Liver (tissue), 9 donors: Measurements from ENCODE around the gene CHN1. TPM values are rescaled to one million over a fixed set of nuclear protein-coding genes. Genes with fewer than 3 reads are reported as not detected.

ENCODE experiments used
- DNase-seq: peaks from one replicate; pipeline ENCODE4 v3.0.0-alpha.2; 2017; ENCODE audit warnings: low spot score
- H3K27ac ChIP-seq, 2 donors: one replicate each; pipeline ENCODE4 v1.7.0; 2013; ENCODE audit warnings: inconsistent platforms in 2 of 2, low read length in 2 of 2, control low read depth in 1 of 2, low read depth in 1 of 2, mild to moderate bottlenecking in 1 of 2
- H3K27me3 ChIP-seq, 4 donors: one replicate each; pipeline versions ENCODE4 v1.6.1 to v1.7.0; 2013; ENCODE audit warnings: low read length in 3 of 4, inconsistent platforms in 1 of 4, mild to moderate bottlenecking in 1 of 4, moderate library complexity in 1 of 4; ENCODE audit not compliant: control insufficient read depth in 4 of 4, insufficient read depth in 4 of 4
- H3K36me3 ChIP-seq, 4 donors: one replicate each; pipeline versions ENCODE4 v1.6.1 to v1.7.0; 2013; ENCODE audit warnings: low read length in 3 of 4, mild to moderate bottlenecking in 3 of 4, low read depth in 1 of 4, moderate library complexity in 1 of 4; ENCODE audit not compliant: control insufficient read depth in 4 of 4, insufficient read depth in 3 of 4
- H3K4me1 ChIP-seq, 4 donors: one replicate each; pipeline versions ENCODE4 v1.6.1 to v1.7.0; 2013; ENCODE audit warnings: low read length in 3 of 4, mild to moderate bottlenecking in 3 of 4, moderate library complexity in 1 of 4; ENCODE audit not compliant: control insufficient read depth in 4 of 4, insufficient read depth in 4 of 4
- H3K4me3 ChIP-seq, 3 donors: one replicate each; pipeline versions ENCODE4 v1.6.1 to v1.7.0; 2013; ENCODE audit warnings: low read length in 3 of 3, control low read depth in 1 of 3, low read depth in 1 of 3, mild to moderate bottlenecking in 1 of 3
- H3K9ac ChIP-seq, 2 donors: one replicate each; pipeline ENCODE4 v1.7.0; 2013; ENCODE audit warnings: low read length in 2 of 2, mild to moderate bottlenecking in 2 of 2, moderate library complexity in 2 of 2, control low read depth in 1 of 2, low read depth in 1 of 2
- H3K9me3 ChIP-seq, 4 donors: one replicate each; pipeline versions ENCODE4 v1.6.1 to v1.7.0; 2013; ENCODE audit warnings: low read length in 3 of 4; ENCODE audit not compliant: control insufficient read depth in 4 of 4
- FOXA1 ChIP-seq: IDR thresholded peaks from 2 replicates; pipeline ENCODE4 v1.6.1; 2016; ENCODE audit warnings: antibody characterized with exemption
- FOXA2 ChIP-seq: IDR thresholded peaks from 2 replicates; pipeline ENCODE4 v1.6.1; 2016; ENCODE audit warnings: antibody characterized with exemption
- GABPA ChIP-seq, 2 donors: IDR thresholded peaks in 1 of 2; conservative IDR thresholded peaks in 1 of 2; 2 replicates each; pipeline ENCODE4 v1.6.1; 2016; ENCODE audit warnings: antibody characterized with exemption in 2 of 2, mild to moderate bottlenecking in 1 of 2, moderate library complexity in 1 of 2
- HNF4G ChIP-seq: IDR thresholded peaks from 2 replicates; pipeline ENCODE4 v1.6.1; 2016; ENCODE audit warnings: antibody characterized with exemption
- JUND ChIP-seq, 2 donors: IDR thresholded peaks; 2 replicates each; pipeline ENCODE4 v1.6.1; 2016; ENCODE audit warnings: antibody characterized with exemption in 2 of 2
- TAF1 ChIP-seq: conservative IDR thresholded peaks from 2 replicates; pipeline ENCODE4 v1.6.1; 2016; ENCODE audit warnings: antibody characterized with exemption, mild to moderate bottlenecking
- YY1 ChIP-seq: IDR thresholded peaks from 2 replicates; pipeline ENCODE4 v1.6.1; 2016; ENCODE audit warnings: antibody characterized with exemption, mild to moderate bottlenecking
- WGBS: extraction: QIAGEN DNeasy Blood & Tissue Kit; methylation state at CpG from one replicate; pipeline ENCODE4 v1.1.7; 2013; 5-methylcytosine and 5-hydroxymethylcytosine counted together
- polyA plus RNA-seq, 2 donors: library from polyadenylated mRNA; stranded (reverse) in 1 of 2; unstranded in 1 of 2; fragments of 200-250 nt in 1 of 2; fragments of >200 nt in 1 of 2; fragmentation: Nextera tagmentation in 1 of 2; extraction: Ambion mirVana in 1 of 2; gene quantifications; one replicate each; pipeline versions ENCODE4 v1.2.1 to v1.2.3, GENCODE V29; 2013 to 2015
- total RNA-seq, 2 donors: library from RNA; depleted of rRNA; stranded (reverse); fragments of >200 nt; gene quantifications; one replicate each; pipeline ENCODE4 v1.2.3, GENCODE V29; 2014
- TF ChIP-seq, protein P1 (sequence below): IDR thresholded peaks from 2 replicates; pipeline ENCODE4 v1.6.1; 2016; ENCODE audit warnings: antibody characterized with exemption
- TF ChIP-seq, protein P2 (sequence below): IDR thresholded peaks from 2 replicates; pipeline ENCODE4 v1.6.1; 2016; ENCODE audit warnings: antibody characterized with exemption
- TF ChIP-seq, protein P3 (sequence below): fragments of 150-350 bp; IDR thresholded peaks from 2 replicates; pipeline ENCODE4 v1.5.1; 2017; ENCODE audit warnings: improper control_type of control experiment, low read depth, low read length; ENCODE audit not compliant: missing input control
- TF ChIP-seq, protein P4 (sequence below): IDR thresholded peaks from 2 replicates; pipeline ENCODE4 v1.6.1; 2016; ENCODE audit warnings: antibody characterized with exemption
- TF ChIP-seq, protein P5 (sequence below): IDR thresholded peaks from 2 replicates; pipeline ENCODE4 v1.6.1; 2016; ENCODE audit warnings: antibody characterized with exemption, mild to moderate bottlenecking
- donor health status: healthy.
- donor health status: healthy.
- donor health status: healthy.
- donor health status: healthy.
- donor health status: healthy.

Gene CHN1
- total and polyA plus RNA-seq, 4 donors = 0.66 to 1.6 (median 1.1) TPM

DNA sequence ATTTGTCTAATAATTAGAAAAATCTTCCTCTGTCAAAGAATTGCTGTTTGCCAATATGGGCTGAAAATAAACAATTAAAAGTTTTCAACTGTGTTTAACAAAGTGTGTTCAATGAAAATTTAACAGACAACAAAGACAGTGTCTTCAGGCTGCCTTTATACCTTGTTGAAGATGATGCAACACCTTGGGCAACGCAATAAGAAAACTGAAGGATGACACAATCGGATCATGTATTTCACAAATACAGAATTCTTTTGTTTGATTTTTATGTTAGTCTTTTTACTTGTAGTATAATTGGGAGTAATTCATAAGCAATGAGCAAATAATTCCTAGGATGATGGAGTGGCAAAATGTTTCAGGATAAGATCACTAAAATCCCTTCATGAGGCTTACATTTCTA, 27.8 kb downstream of the CHN1 start:
- Histone ChIP-seq H3K36me3 (peaks cover 0 to 1% (median 0%) of the 10 kb centered on the region in 4 donors), H3K4me1 (no peaks in the 10 kb centered on the region), H3K9ac (no peak overlapping the region), H3K27ac (no peak overlapping the region), H3K4me3 (no peak overlapping the region), H3K27me3 (no peaks in the 10 kb centered on the region), H3K9me3 (no peaks in the 10 kb centered on the region)
- DNase-seq = no peak
- 92% methylated on average over 2 of the region's 2 CpGs for WGBS
- no peak for TF ChIP-seq JUND (IDR thresholded peaks at IDR 0.05)

DNA sequence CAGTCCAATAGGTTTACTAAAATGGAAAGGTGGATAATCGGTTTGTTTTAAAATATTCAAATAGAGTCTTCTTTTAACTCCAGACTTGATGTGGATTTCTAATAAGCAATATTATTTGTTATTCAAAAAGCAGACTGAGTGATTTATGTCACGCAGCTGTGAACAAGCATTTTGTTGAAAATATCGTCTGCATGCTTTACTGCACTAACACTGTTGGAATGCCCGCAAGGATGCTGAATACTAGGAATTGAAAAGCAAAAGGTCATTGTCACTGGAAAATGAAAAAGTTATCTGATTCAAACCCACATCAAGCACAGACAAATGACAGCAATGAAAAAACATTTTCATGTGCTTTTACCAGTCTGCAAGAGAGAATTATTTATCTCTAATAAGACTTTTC, 31.1 kb downstream of the CHN1 start:
- Histone ChIP-seq H3K4me3 (no peak overlapping the region), H3K27me3 (no peaks in the 10 kb centered on the region), H3K36me3 (peaks cover 0 to 1% (median 0%) of the 10 kb centered on the region in 4 donors), H3K4me1 (no peaks in the 10 kb centered on the region), H3K27ac (no peak overlapping the region), H3K9ac (no peak overlapping the region), H3K9me3 (no peaks in the 10 kb centered on the region)
- whole genome bisulfite sequencing = 95% methylated on average over 4 of the region's 4 CpGs
- no peak for TF ChIP-seq TAF1
- TF ChIP-seq HNF4G = no peak
- no peak for TF ChIP-seq GABPA (IDR thresholded peaks at IDR 0.05 in 1 of 2, conservative IDR thresholded peaks at IDR 0.05 in 1 of 2)
- TF ChIP-seq FOXA1 = no peak
- TF ChIP-seq JUND (IDR thresholded peaks at IDR 0.05) = no peak
- no peak for TF ChIP-seq YY1
- TF ChIP-seq, protein P1, sequence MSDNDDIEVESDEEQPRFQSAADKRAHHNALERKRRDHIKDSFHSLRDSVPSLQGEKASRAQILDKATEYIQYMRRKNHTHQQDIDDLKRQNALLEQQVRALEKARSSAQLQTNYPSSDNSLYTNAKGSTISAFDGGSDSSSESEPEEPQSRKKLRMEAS = no peak
- TF ChIP-seq, protein P2, sequence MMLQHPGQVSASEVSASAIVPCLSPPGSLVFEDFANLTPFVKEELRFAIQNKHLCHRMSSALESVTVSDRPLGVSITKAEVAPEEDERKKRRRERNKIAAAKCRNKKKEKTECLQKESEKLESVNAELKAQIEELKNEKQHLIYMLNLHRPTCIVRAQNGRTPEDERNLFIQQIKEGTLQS = no peak
- TF ChIP-seq, protein P3, sequence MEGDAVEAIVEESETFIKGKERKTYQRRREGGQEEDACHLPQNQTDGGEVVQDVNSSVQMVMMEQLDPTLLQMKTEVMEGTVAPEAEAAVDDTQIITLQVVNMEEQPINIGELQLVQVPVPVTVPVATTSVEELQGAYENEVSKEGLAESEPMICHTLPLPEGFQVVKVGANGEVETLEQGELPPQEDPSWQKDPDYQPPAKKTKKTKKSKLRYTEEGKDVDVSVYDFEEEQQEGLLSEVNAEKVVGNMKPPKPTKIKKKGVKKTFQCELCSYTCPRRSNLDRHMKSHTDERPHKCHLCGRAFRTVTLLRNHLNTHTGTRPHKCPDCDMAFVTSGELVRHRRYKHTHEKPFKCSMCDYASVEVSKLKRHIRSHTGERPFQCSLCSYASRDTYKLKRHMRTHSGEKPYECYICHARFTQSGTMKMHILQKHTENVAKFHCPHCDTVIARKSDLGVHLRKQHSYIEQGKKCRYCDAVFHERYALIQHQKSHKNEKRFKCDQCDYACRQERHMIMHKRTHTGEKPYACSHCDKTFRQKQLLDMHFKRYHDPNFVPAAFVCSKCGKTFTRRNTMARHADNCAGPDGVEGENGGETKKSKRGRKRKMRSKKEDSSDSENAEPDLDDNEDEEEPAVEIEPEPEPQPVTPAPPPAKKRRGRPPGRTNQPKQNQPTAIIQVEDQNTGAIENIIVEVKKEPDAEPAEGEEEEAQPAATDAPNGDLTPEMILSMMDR = no peak
- no peak for TF ChIP-seq FOXA2
- TF ChIP-seq, protein P4, sequence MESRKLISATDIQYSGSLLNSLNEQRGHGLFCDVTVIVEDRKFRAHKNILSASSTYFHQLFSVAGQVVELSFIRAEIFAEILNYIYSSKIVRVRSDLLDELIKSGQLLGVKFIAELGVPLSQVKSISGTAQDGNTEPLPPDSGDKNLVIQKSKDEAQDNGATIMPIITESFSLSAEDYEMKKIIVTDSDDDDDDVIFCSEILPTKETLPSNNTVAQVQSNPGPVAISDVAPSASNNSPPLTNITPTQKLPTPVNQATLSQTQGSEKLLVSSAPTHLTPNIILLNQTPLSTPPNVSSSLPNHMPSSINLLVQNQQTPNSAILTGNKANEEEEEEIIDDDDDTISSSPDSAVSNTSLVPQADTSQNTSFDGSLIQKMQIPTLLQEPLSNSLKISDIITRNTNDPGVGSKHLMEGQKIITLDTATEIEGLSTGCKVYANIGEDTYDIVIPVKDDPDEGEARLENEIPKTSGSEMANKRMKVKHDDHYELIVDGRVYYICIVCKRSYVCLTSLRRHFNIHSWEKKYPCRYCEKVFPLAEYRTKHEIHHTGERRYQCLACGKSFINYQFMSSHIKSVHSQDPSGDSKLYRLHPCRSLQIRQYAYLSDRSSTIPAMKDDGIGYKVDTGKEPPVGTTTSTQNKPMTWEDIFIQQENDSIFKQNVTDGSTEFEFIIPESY = no peak
- TF ChIP-seq, protein P5, sequence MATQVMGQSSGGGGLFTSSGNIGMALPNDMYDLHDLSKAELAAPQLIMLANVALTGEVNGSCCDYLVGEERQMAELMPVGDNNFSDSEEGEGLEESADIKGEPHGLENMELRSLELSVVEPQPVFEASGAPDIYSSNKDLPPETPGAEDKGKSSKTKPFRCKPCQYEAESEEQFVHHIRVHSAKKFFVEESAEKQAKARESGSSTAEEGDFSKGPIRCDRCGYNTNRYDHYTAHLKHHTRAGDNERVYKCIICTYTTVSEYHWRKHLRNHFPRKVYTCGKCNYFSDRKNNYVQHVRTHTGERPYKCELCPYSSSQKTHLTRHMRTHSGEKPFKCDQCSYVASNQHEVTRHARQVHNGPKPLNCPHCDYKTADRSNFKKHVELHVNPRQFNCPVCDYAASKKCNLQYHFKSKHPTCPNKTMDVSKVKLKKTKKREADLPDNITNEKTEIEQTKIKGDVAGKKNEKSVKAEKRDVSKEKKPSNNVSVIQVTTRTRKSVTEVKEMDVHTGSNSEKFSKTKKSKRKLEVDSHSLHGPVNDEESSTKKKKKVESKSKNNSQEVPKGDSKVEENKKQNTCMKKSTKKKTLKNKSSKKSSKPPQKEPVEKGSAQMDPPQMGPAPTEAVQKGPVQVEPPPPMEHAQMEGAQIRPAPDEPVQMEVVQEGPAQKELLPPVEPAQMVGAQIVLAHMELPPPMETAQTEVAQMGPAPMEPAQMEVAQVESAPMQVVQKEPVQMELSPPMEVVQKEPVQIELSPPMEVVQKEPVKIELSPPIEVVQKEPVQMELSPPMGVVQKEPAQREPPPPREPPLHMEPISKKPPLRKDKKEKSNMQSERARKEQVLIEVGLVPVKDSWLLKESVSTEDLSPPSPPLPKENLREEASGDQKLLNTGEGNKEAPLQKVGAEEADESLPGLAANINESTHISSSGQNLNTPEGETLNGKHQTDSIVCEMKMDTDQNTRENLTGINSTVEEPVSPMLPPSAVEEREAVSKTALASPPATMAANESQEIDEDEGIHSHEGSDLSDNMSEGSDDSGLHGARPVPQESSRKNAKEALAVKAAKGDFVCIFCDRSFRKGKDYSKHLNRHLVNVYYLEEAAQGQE = no peak
- DNase-seq = no peak
